ENCODE data around the gene RSPH1.

The RSPH1 gene

GRCh38 chr21:42490720-42491119 lies 5.3 kb downstream of the RSPH1 start:
- Mint-ChIP-seq H3K36me3 (no peaks in the 10 kb centered on the region), H3K27ac (no peak overlapping the region), H3K27me3 (no peaks in the 10 kb centered on the region), H3K4me1 (ENCODE audit: low read depth) (peaks cover under 1% of the 10 kb centered on the region), H3K4me3 (no peak overlapping the region), H3K9me3 (ENCODE audit: low read depth) (no peaks in the 10 kb centered on the region)

GRCh38 chr21:42489991-42490390 lies 6.0 kb downstream of the RSPH1 start:
- H3K9me3 Mint-ChIP-seq (ENCODE audit: low read depth) = no peaks in the 10 kb centered on the region
- no peak overlapping the region for H3K27ac Mint-ChIP-seq
- H3K4me3 Mint-ChIP-seq = no peak overlapping the region
- no peaks in the 10 kb centered on the region for H3K36me3 Mint-ChIP-seq
- no peaks in the 10 kb centered on the region for H3K4me1 Mint-ChIP-seq (ENCODE audit: low read depth)
- no peaks in the 10 kb centered on the region for H3K27me3 Mint-ChIP-seq

GRCh38 chr21:42489006-42489563 lies 6.9 kb downstream of the RSPH1 start:
- Mint-ChIP-seq H3K27ac (no peak overlapping the region), H3K27me3 (no peaks in the 10 kb centered on the region), H3K36me3 (no peaks in the 10 kb centered on the region)

GRCh38 chr21:42486531-42486930 lies 9.5 kb downstream of the RSPH1 start:
- Mint-ChIP-seq H3K27ac (no peak overlapping the region), H3K9me3 (ENCODE audit: low read depth) (no peaks in the 10 kb centered on the region), H3K36me3 (no peaks in the 10 kb centered on the region), H3K4me3 (no peak overlapping the region), H3K4me1 (ENCODE audit: low read depth) (no peaks in the 10 kb centered on the region), H3K27me3 (no peaks in the 10 kb centered on the region)

More at GRCh38 chr21:42489006-42489563, 6.9 kb downstream of the RSPH1 start:
- Mint-ChIP-seq H3K4me1 (ENCODE audit: low read depth) (no peaks in the 10 kb centered on the region), H3K9me3 (ENCODE audit: low read depth) (no peaks in the 10 kb centered on the region), H3K4me3 (no peak overlapping the region)

GRCh38 chr21:42486072-42486471 lies 10.0 kb downstream of the RSPH1 start:
- no peak overlapping the region for H3K4me3 Mint-ChIP-seq
- no peaks in the 10 kb centered on the region for H3K4me1 Mint-ChIP-seq (ENCODE audit: low read depth)
- H3K36me3 Mint-ChIP-seq = no peaks in the 10 kb centered on the region
- no peak overlapping the region for H3K27ac Mint-ChIP-seq
- no peaks in the 10 kb centered on the region for H3K27me3 Mint-ChIP-seq
- no peaks in the 10 kb centered on the region for H3K9me3 Mint-ChIP-seq (ENCODE audit: low read depth)

- Mint-ChIP-seq H3K27me3 (no peaks in the 10 kb centered on the region), H3K27ac (no peak overlapping the region), H3K4me1 (ENCODE audit: low read depth) (no peaks in the 10 kb centered on the region), H3K9me3 (ENCODE audit: low read depth) (no peaks in the 10 kb centered on the region), H3K36me3 (no peaks in the 10 kb centered on the region), H3K4me3 (no peak overlapping the region)
These were observed 11.1 kb downstream of the RSPH1 start for GRCh38 chr21:42484966-42485365.

- H3K27me3 Mint-ChIP-seq = no peaks in the 10 kb centered on the region
- no peak overlapping the region for H3K4me3 Mint-ChIP-seq
- no peak overlapping the region for H3K27ac Mint-ChIP-seq
- no peaks in the 10 kb centered on the region for H3K4me1 Mint-ChIP-seq (ENCODE audit: low read depth)
- H3K36me3 Mint-ChIP-seq = no peaks in the 10 kb centered on the region
- no peaks in the 10 kb centered on the region for H3K9me3 Mint-ChIP-seq (ENCODE audit: low read depth)
These were observed 14.9 kb downstream of the RSPH1 start for GRCh38 chr21:42481169-42481568.

GRCh38 chr21:42480736-42481135 lies 15.3 kb downstream of the RSPH1 start:
- Mint-ChIP-seq H3K27me3 (no peaks in the 10 kb centered on the region), H3K4me1 (ENCODE audit: low read depth) (no peaks in the 10 kb centered on the region), H3K4me3 (no peak overlapping the region), H3K36me3 (no peaks in the 10 kb centered on the region), H3K27ac (no peak overlapping the region), H3K9me3 (ENCODE audit: low read depth) (no peaks in the 10 kb centered on the region)

GRCh38 chr21:42479582-42479981 lies 16.4 kb downstream of the RSPH1 start:
- Mint-ChIP-seq H3K27ac (no peak overlapping the region), H3K4me3 (no peak overlapping the region), H3K27me3 (no peaks in the 10 kb centered on the region), H3K36me3 (no peaks in the 10 kb centered on the region), H3K9me3 (ENCODE audit: low read depth) (no peaks in the 10 kb centered on the region), H3K4me1 (ENCODE audit: low read depth) (no peaks in the 10 kb centered on the region)

GRCh38 chr21:42478504-42478903 lies 17.5 kb downstream of the RSPH1 start:
- H3K4me1 Mint-ChIP-seq (ENCODE audit: low read depth) = no peaks in the 10 kb centered on the region
- H3K36me3 Mint-ChIP-seq = no peaks in the 10 kb centered on the region
- H3K9me3 Mint-ChIP-seq (ENCODE audit: low read depth) = no peaks in the 10 kb centered on the region
- no peak overlapping the region for H3K27ac Mint-ChIP-seq
- no peak overlapping the region for H3K4me3 Mint-ChIP-seq
- no peaks in the 10 kb centered on the region for H3K27me3 Mint-ChIP-seq

GRCh38 chr21:42476388-42477331 lies 19.4 kb downstream of the RSPH1 start:
- Mint-ChIP-seq H3K27me3 (no peaks in the 10 kb centered on the region), H3K27ac (no peak overlapping the region), H3K9me3 (ENCODE audit: low read depth) (no peaks in the 10 kb centered on the region), H3K4me3 (no peak overlapping the region), H3K4me1 (ENCODE audit: low read depth) (no peaks in the 10 kb centered on the region), H3K36me3 (no peaks in the 10 kb centered on the region)

- no peaks in the 10 kb centered on the region for H3K4me1 Mint-ChIP-seq (ENCODE audit: low read depth)
- no peaks in the 10 kb centered on the region for H3K9me3 Mint-ChIP-seq (ENCODE audit: low read depth)
- no peak overlapping the region for H3K4me3 Mint-ChIP-seq
- no peaks in the 10 kb centered on the region for H3K27me3 Mint-ChIP-seq
- H3K27ac Mint-ChIP-seq = no peak overlapping the region
- H3K36me3 Mint-ChIP-seq = no peaks in the 10 kb centered on the region
These were observed 20.3 kb downstream of the RSPH1 start for GRCh38 chr21:42475526-42476387.

GRCh38 chr21:42475036-42475435 lies 21.0 kb downstream of the RSPH1 start:
- Mint-ChIP-seq H3K27ac (no peak overlapping the region), H3K4me1 (ENCODE audit: low read depth) (no peaks in the 10 kb centered on the region), H3K36me3 (no peaks in the 10 kb centered on the region), H3K27me3 (no peaks in the 10 kb centered on the region), H3K4me3 (no peak overlapping the region), H3K9me3 (ENCODE audit: low read depth) (no peaks in the 10 kb centered on the region)

GRCh38 chr21:42474043-42474831 lies 21.8 kb downstream of the RSPH1 start:
- no peak overlapping the region for H3K27ac Mint-ChIP-seq
- no peaks in the 10 kb centered on the region for H3K4me1 Mint-ChIP-seq (ENCODE audit: low read depth)
- H3K27me3 Mint-ChIP-seq = no peaks in the 10 kb centered on the region
- H3K36me3 Mint-ChIP-seq = no peaks in the 10 kb centered on the region
- no peak overlapping the region for H3K4me3 Mint-ChIP-seq
- H3K9me3 Mint-ChIP-seq (ENCODE audit: low read depth) = no peaks in the 10 kb centered on the region

All from activated naive CD8-positive, alpha-beta T cell (primary cell).